ENCODE data around the gene ALG8. TPM values are rescaled to one million over a fixed set of nuclear protein-coding genes. Genes with fewer than 3 reads are reported as not detected.

Gene ALG8
- total RNA-seq, 2 donors from 2014 or later: 16.5 to 22.5 TPM

DNA sequence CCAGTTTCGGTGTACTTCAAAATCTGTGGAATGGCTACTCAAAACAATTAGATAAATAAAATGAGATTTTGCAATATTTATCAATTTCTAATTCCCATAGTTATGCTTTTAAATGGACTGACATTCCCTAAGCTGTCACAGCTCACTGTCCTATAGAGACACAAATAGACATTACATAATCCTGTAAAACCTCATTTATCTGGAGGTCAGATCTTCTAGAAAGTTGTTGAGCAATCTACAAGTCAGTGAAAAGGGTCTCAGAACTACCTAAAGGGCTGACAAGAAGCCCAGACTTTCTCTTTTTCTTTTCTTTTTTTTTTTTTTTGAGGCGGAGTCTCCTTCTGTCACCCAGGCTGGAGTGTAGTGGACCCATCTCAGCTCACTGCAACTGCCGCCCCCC is 12.0 kb downstream of the ALG8 start:
- TF ChIP-seq, protein P1, sequence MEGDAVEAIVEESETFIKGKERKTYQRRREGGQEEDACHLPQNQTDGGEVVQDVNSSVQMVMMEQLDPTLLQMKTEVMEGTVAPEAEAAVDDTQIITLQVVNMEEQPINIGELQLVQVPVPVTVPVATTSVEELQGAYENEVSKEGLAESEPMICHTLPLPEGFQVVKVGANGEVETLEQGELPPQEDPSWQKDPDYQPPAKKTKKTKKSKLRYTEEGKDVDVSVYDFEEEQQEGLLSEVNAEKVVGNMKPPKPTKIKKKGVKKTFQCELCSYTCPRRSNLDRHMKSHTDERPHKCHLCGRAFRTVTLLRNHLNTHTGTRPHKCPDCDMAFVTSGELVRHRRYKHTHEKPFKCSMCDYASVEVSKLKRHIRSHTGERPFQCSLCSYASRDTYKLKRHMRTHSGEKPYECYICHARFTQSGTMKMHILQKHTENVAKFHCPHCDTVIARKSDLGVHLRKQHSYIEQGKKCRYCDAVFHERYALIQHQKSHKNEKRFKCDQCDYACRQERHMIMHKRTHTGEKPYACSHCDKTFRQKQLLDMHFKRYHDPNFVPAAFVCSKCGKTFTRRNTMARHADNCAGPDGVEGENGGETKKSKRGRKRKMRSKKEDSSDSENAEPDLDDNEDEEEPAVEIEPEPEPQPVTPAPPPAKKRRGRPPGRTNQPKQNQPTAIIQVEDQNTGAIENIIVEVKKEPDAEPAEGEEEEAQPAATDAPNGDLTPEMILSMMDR (IDR thresholded peaks at IDR 0.05): no peak
- H3K4me1 ChIP-seq: no peaks in the 10 kb centered on the region
- DNase-seq (ENCODE audit: low spot score): no peak

GRCh38 chr11:78112582-78113275 is 26.7 kb downstream of the ALG8 start:
- TF ChIP-seq, protein P1 (IDR thresholded peaks at IDR 0.05): no peak
- no peaks in the 10 kb centered on the region for H3K27me3 ChIP-seq

More for the DNA sequence above, 12.0 kb downstream of the ALG8 start:
- Histone ChIP-seq H3K9me3 (no peaks in the 10 kb centered on the region), H3K4me3 (no peak overlapping the region), H3K27ac (no peak overlapping the region), H3K36me3 (no peaks in the 10 kb centered on the region), H3K27me3 (no peaks in the 10 kb centered on the region)

DNA sequence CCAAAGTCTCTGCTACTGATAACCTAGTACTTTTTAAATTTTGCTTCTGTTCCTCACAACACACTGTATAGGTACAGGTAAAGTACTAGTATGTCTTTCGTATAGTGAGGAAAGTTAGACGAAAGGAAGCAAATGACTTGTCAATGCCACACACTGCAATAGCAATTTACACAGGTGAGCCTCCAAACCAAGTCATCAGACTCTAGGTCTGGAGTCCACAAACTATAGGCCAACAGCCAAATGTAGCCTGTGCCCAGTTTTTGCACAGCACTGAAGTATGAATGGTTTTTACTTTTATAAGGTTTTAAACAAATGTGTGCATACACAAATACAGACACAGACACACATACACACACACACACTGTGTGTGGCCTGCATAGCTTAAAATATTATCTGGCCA is 28.1 kb downstream of the ALG8 start:
- H3K36me3 ChIP-seq: peaks cover 37% of the 10 kb centered on the region
- TF ChIP-seq, protein P1 (IDR thresholded peaks at IDR 0.05): no peak
- H3K4me3 ChIP-seq: no peak overlapping the region
- H3K9me3 ChIP-seq: no peaks in the 10 kb centered on the region
- H3K4me1 ChIP-seq: no peaks in the 10 kb centered on the region
- DNase-seq (ENCODE audit: low spot score): no peak
- H3K27ac ChIP-seq: no peak overlapping the region
- no peaks in the 10 kb centered on the region for H3K27me3 ChIP-seq

More at GRCh38 chr11:78112582-78113275, 26.7 kb downstream of the ALG8 start:
- peaks cover 37% of the 10 kb centered on the region for H3K36me3 ChIP-seq
- no peak overlapping the region for H3K4me3 ChIP-seq
- H3K9me3 ChIP-seq: no peaks in the 10 kb centered on the region
- no peak overlapping the region for H3K27ac ChIP-seq
- no peaks in the 10 kb centered on the region for H3K4me1 ChIP-seq
- no peak for DNase-seq (ENCODE audit: low spot score)

DNA sequence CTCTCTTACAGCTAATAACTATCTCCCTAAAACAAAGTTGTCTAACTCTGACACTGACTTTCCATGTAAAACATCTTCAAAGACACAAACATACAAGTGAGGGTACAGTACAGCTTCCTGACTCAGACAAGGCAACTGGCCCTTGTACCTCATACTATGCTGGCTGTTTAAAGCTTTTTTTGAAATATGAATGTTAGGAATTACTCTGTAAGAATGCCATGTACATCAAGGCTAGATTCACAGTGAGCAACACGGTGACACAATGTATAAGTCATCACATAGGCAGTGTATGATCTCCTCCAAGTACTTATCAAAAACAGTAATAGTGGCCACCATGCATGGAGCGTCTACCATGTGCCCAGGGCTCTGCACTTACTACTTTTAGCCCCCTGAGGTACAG is 28.6 kb downstream of the ALG8 start:
- Histone ChIP-seq H3K4me3 (no peak overlapping the region), H3K27me3 (no peaks in the 10 kb centered on the region), H3K27ac (no peak overlapping the region), H3K9me3 (no peaks in the 10 kb centered on the region), H3K36me3 (peaks cover 37% of the 10 kb centered on the region), H3K4me1 (no peaks in the 10 kb centered on the region)
- TF ChIP-seq, protein P1 (IDR thresholded peaks at IDR 0.05): no peak
- no peak for DNase-seq (ENCODE audit: low spot score)

DNA sequence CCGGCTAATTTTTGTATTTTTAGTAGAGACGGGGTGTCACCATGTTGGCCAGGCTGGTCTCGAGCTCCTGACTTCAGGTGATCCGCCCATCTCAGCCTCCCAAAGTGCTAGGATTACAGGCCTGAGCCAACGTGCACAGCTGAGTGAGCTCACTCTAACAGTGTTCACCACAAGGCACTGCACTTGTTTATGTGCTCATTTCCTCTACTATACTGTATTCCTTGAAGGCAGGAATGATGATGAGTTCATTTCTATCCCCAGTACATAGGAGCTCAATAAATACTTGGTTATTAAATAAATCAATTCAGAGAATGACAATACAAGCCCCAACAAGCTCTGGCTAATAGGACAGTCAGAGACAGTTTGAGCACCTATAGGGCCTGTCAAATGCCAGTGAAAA is 29.1 kb downstream of the ALG8 start:
- H3K4me1 ChIP-seq: no peaks in the 10 kb centered on the region
- H3K36me3 ChIP-seq: peaks cover 37% of the 10 kb centered on the region
- TF ChIP-seq, protein P1 (IDR thresholded peaks at IDR 0.05): no peak

More for the DNA sequence above, 29.1 kb downstream of the ALG8 start:
- Histone ChIP-seq H3K4me3 (no peak overlapping the region), H3K9me3 (no peaks in the 10 kb centered on the region), H3K27me3 (no peaks in the 10 kb centered on the region), H3K27ac (no peak overlapping the region)
- no peak for DNase-seq (ENCODE audit: low spot score)

All from right atrium auricular region (tissue), 2 donors.